ENCODE measurements around the gene GABBR2.

GRCh38 chr9:98479449-98479848 is 229.3 kb downstream of the GABBR2 start:
- TF ChIP-seq EP300 (IDR thresholded peaks at IDR 0.05; ENCODE audit: borderline replicate concordance): no peak
- no peak for TF ChIP-seq TCF12 (IDR thresholded peaks at IDR 0.05; ENCODE audit: low read depth)
- TF ChIP-seq, protein P1, sequence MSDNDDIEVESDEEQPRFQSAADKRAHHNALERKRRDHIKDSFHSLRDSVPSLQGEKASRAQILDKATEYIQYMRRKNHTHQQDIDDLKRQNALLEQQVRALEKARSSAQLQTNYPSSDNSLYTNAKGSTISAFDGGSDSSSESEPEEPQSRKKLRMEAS (IDR thresholded peaks at IDR 0.05): no peak
- TF ChIP-seq CREB1 (IDR thresholded peaks at IDR 0.05; ENCODE audit: low read depth): no peak
- no peak for TF ChIP-seq CEBPB (IDR thresholded peaks at IDR 0.05)
- TF ChIP-seq TAF1 (IDR thresholded peaks at IDR 0.05; ENCODE audit: low read depth): no peak
- TF ChIP-seq, protein P2, sequence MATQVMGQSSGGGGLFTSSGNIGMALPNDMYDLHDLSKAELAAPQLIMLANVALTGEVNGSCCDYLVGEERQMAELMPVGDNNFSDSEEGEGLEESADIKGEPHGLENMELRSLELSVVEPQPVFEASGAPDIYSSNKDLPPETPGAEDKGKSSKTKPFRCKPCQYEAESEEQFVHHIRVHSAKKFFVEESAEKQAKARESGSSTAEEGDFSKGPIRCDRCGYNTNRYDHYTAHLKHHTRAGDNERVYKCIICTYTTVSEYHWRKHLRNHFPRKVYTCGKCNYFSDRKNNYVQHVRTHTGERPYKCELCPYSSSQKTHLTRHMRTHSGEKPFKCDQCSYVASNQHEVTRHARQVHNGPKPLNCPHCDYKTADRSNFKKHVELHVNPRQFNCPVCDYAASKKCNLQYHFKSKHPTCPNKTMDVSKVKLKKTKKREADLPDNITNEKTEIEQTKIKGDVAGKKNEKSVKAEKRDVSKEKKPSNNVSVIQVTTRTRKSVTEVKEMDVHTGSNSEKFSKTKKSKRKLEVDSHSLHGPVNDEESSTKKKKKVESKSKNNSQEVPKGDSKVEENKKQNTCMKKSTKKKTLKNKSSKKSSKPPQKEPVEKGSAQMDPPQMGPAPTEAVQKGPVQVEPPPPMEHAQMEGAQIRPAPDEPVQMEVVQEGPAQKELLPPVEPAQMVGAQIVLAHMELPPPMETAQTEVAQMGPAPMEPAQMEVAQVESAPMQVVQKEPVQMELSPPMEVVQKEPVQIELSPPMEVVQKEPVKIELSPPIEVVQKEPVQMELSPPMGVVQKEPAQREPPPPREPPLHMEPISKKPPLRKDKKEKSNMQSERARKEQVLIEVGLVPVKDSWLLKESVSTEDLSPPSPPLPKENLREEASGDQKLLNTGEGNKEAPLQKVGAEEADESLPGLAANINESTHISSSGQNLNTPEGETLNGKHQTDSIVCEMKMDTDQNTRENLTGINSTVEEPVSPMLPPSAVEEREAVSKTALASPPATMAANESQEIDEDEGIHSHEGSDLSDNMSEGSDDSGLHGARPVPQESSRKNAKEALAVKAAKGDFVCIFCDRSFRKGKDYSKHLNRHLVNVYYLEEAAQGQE (IDR thresholded peaks at IDR 0.05; ENCODE audit: low read depth): no peak
- no peak for TF ChIP-seq ZBTB7A (IDR thresholded peaks at IDR 0.05; ENCODE audit: low read depth)
- no peak for TF ChIP-seq YY1 (IDR thresholded peaks at IDR 0.05; ENCODE audit: low read depth)
